Measurements from ENCODE around the gene STAP1. TPM values are rescaled to one million over a fixed set of nuclear protein-coding genes. Genes with fewer than 3 reads are reported as not detected.

The STAP1 gene
- total and polyA plus RNA-seq, 10 of the 15 experiments (the other 5 are each of a cell fraction or from before 2014, with no cell fraction given), result 4.6 to 19.4 (median 9.4) TPM

- TF ChIP-seq CBFB (IDR thresholded peaks at IDR 0.05; ENCODE audit: low read depth), result peak; percentile 91
- TF ChIP-seq JUND (IDR thresholded peaks at IDR 0.05; ENCODE audit: low read depth, low read length), result no peak
- TF ChIP-seq ZNF622 (IDR thresholded peaks at IDR 0.05), result no peak
- TF ChIP-seq, protein P1, sequence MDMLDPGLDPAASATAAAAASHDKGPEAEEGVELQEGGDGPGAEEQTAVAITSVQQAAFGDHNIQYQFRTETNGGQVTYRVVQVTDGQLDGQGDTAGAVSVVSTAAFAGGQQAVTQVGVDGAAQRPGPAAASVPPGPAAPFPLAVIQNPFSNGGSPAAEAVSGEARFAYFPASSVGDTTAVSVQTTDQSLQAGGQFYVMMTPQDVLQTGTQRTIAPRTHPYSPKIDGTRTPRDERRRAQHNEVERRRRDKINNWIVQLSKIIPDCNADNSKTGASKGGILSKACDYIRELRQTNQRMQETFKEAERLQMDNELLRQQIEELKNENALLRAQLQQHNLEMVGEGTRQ (IDR thresholded peaks at IDR 0.05; ENCODE audit: borderline replicate concordance, low read depth, low read length), result no peak; the same call in 1 of the 2 replicates
- TF ChIP-seq MTA3 (IDR thresholded peaks at IDR 0.05; ENCODE audit: borderline replicate concordance, low read length), result no peak; the same call in 1 of the 2 replicates
- no peak for TF ChIP-seq SREBF2 (IDR thresholded peaks at IDR 0.05; ENCODE audit: low read length)
- no peak for TF ChIP-seq USF1 (IDR thresholded peaks at IDR 0.05; ENCODE audit: borderline replicate concordance, extremely low read length, insufficient read depth, low read depth, low read length)
- peak; percentile 56; the same call in 1 of the 2 replicates for TF ChIP-seq RELB (IDR thresholded peaks at IDR 0.05; ENCODE audit: low read depth)
- TF ChIP-seq TCF7 (IDR thresholded peaks at IDR 0.05; ENCODE audit: borderline replicate concordance), result no peak
- no peak for TF ChIP-seq PAX8 (IDR thresholded peaks at IDR 0.05)
- TF ChIP-seq, protein P2, sequence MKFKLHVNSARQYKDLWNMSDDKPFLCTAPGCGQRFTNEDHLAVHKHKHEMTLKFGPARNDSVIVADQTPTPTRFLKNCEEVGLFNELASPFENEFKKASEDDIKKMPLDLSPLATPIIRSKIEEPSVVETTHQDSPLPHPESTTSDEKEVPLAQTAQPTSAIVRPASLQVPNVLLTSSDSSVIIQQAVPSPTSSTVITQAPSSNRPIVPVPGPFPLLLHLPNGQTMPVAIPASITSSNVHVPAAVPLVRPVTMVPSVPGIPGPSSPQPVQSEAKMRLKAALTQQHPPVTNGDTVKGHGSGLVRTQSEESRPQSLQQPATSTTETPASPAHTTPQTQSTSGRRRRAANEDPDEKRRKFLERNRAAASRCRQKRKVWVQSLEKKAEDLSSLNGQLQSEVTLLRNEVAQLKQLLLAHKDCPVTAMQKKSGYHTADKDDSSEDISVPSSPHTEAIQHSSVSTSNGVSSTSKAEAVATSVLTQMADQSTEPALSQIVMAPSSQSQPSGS (IDR thresholded peaks at IDR 0.05; ENCODE audit: low read length), result no peak
- TF ChIP-seq EP300 (IDR thresholded peaks at IDR 0.05; ENCODE audit: borderline replicate concordance in 1 of 2, control insufficient read depth in 1 of 2, low read depth in 2 of 2, low read length in 2 of 2), result 0 out of 4 replicates have a peak, but pooled peaks of 1 of the 2 experiments have one; percentile 5
- no peak for TF ChIP-seq ETV6 (conservative IDR thresholded peaks at IDR 0.05 in 1 of 2, IDR thresholded peaks at IDR 0.05 in 1 of 2; ENCODE audit: borderline replicate concordance in 1 of 2, low read depth in 1 of 2)
- TF ChIP-seq CBX3 (IDR thresholded peaks at IDR 0.05; ENCODE audit: borderline replicate concordance, low read depth), result no peak
- no peak for TF ChIP-seq PKNOX1 (IDR thresholded peaks at IDR 0.05)
- 0 out of 2 replicates have a peak, but pooled peaks have one; percentile 18 for TF ChIP-seq TCF12 (IDR thresholded peaks at IDR 0.05; ENCODE audit: low read depth, low read length)
- peak in 1 of 2 experiments; percentile 75; a peak in 1 of 3 replicates for TF ChIP-seq EGR1 (IDR thresholded peaks at IDR 0.05; ENCODE audit: borderline replicate concordance in 1 of 2, low read depth in 2 of 2, low read length in 2 of 2)
- TF ChIP-seq, protein P3, sequence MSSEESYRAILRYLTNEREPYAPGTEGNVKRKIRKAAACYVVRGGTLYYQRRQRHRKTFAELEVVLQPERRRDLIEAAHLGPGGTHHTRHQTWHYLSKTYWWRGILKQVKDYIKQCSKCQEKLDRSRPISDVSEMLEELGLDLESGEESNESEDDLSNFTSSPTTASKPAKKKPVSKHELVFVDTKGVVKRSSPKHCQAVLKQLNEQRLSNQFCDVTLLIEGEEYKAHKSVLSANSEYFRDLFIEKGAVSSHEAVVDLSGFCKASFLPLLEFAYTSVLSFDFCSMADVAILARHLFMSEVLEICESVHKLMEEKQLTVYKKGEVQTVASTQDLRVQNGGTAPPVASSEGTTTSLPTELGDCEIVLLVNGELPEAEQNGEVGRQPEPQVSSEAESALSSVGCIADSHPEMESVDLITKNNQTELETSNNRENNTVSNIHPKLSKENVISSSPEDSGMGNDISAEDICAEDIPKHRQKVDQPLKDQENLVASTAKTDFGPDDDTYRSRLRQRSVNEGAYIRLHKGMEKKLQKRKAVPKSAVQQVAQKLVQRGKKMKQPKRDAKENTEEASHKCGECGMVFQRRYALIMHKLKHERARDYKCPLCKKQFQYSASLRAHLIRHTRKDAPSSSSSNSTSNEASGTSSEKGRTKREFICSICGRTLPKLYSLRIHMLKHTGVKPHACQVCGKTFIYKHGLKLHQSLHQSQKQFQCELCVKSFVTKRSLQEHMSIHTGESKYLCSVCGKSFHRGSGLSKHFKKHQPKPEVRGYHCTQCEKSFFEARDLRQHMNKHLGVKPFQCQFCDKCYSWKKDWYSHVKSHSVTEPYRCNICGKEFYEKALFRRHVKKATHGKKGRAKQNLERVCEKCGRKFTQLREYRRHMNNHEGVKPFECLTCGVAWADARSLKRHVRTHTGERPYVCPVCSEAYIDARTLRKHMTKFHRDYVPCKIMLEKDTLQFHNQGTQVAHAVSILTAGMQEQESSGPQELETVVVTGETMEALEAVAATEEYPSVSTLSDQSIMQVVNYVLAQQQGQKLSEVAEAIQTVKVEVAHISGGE (CRISPR knock-in tag; IDR thresholded peaks at IDR 0.05), result no peak
These were observed 13.1 kb upstream of the STAP1 start, which contains the start of gene CENPC (continued) for GRCh38 chr4:67545199-67546003.

Data from GM12878 (cell line).